K562 (cell line): Measurements from ENCODE around the gene GHRH. TPM values are rescaled to one million over a fixed set of nuclear protein-coding genes. Genes with fewer than 3 reads are reported as not detected.

ENCODE experiments used
- BCLAF1 ChIP-seq, 2 experiments: fragments of 450-650 bp in 1 of 2; IDR thresholded peaks; 2 replicates each; pipeline ENCODE4 v1.6.1; 2011 to 2017; ENCODE audit warnings: low read depth in 2 of 2, antibody characterized with exemption in 1 of 2, borderline replicate concordance in 1 of 2, low read length in 1 of 2, mild to moderate bottlenecking in 1 of 2, mixed read lengths in 1 of 2; ENCODE audit not compliant: control insufficient read depth in 1 of 2
- DACH1 ChIP-seq: fragments of 450-650 bp; IDR thresholded peaks from 2 replicates; pipeline ENCODE4 v1.6.1; 2018; ENCODE audit not compliant: partially characterized antibody
- DMBX1 ChIP-seq: fragments of 250-450 bp; sonication (Bioruptor Pico); IDR thresholded peaks from 2 replicates; pipeline ENCODE4 v1.8.0; 2022; ENCODE audit warnings: inconsistent platforms, mild to moderate bottlenecking, moderate library complexity, borderline replicate concordance
- E2F6 ChIP-seq, 2 experiments: IDR thresholded peaks; 2 replicates each; pipeline ENCODE4 v1.6.1; 2011; ENCODE audit warnings: borderline replicate concordance in 1 of 2, control low read depth in 1 of 2, low read depth in 1 of 2, low read length in 1 of 2, mild to moderate bottlenecking in 1 of 2, mixed read lengths in 1 of 2, moderate library complexity in 1 of 2; ENCODE audit not compliant: insufficient read depth in 1 of 2, insufficient read length in 1 of 2, poor library complexity in 1 of 2, severe bottlenecking in 1 of 2; ENCODE audit errors: extremely low read depth in 1 of 2
- ESRRB ChIP-seq: fragments of 250-450 bp; sonication (Bioruptor Pico); IDR thresholded peaks from 2 replicates; pipeline ENCODE4 v1.5.0; 2020; ENCODE audit warnings: mild to moderate bottlenecking, moderate library complexity, borderline replicate concordance
- ETS1 ChIP-seq: conservative IDR thresholded peaks from 2 replicates; pipeline ENCODE4 v1.6.1; 2011; ENCODE audit warnings: low read depth, mild to moderate bottlenecking, low read length; ENCODE audit not compliant: control insufficient read depth
- HDAC1 ChIP-seq, 2 experiments: fragments of 450-650 bp; IDR thresholded peaks; 2 replicates each; pipeline ENCODE4 v1.6.1; 2016 to 2017; ENCODE audit warnings: inconsistent platforms in 1 of 2, mild to moderate bottlenecking in 1 of 2, moderate library complexity in 1 of 2
- MNT ChIP-seq, 2 experiments: fragments of 450-650 bp; conservative IDR thresholded peaks; 2 replicates each; pipeline ENCODE4 v1.6.1; 2017; ENCODE audit warnings: mild to moderate bottlenecking in 2 of 2, moderate library complexity in 2 of 2
- PURB ChIP-seq: sonication (generic); formaldehyde crosslinking; IDR thresholded peaks from 2 replicates; pipeline ENCODE4 v1.9.0; 2021; ENCODE audit warnings: low read depth, mild to moderate bottlenecking, missing genetic modification reagents
- TCF3 ChIP-seq: sonication (generic); formaldehyde crosslinking; IDR thresholded peaks from 2 replicates; pipeline ENCODE4 v1.4.0; 2020; ENCODE audit warnings: mild to moderate bottlenecking, missing genetic modification reagents
- ZFP36 ChIP-seq: fragments of 150-350 bp; IDR thresholded peaks from 2 replicates; pipeline ENCODE4 v1.6.1; 2018; ENCODE audit warnings: low read length, low read depth; ENCODE audit not compliant: partially characterized antibody
- ZNF717 ChIP-seq: fragments of 250-450 bp; sonication (Bioruptor Pico); IDR thresholded peaks from 2 replicates; pipeline ENCODE4 v1.5.0; 2021
- ZNF740 ChIP-seq, 3 experiments: fragments of 200-800 bp in 1 of 3; sonication (Bioruptor generic) in 1 of 3; sonication (generic) in 1 of 3; formaldehyde crosslinking in 1 of 3; IDR thresholded peaks; 2 replicates each; pipeline versions ENCODE4 v1.6.1 to v1.8.0; 2016 to 2022; ENCODE audit warnings: mild to moderate bottlenecking in 2 of 3, missing compliant biosample characterization in 2 of 3, missing genetic modification characterization in 2 of 3, missing genetic modification reagents in 1 of 3
- polyA plus RNA-seq, 8 experiments: library from polyadenylated mRNA; depleted of rRNA in 4 of 8; stranded (reverse) in 5 of 8; unstranded in 3 of 8; fragments of >200 nt; fragmentation: Nextera tagmentation in 2 of 8; fragmentation: Illumina TruSeq in 1 of 8; extraction: Ambion mirVana in 2 of 8; extraction: Trizol in 1 of 8; gene quantifications; 2 replicates each; pipeline versions ENCODE4 v1.2.1 to v1.2.3, GENCODE V29; 2011 to 2014; ENCODE audit warnings: inconsistent platforms in 1 of 8, missing spikeins in 1 of 8
- total RNA-seq, 7 experiments: library from RNA; depleted of rRNA in 6 of 7; stranded (reverse); fragments of >200 nt in 6 of 7; fragmentation: Illumina TruSeq in 2 of 7; extraction: Trizol in 2 of 7; gene quantifications; 2 replicates each; pipeline versions ENCODE4 v1.2.1 to v1.2.3, GENCODE V29; 2011 to 2021; ENCODE audit warnings: low replicate concordance in 1 of 7

GHRH gene
- total and polyA plus RNA-seq, 9 of the 15 experiments (the other 6 are each of a cell fraction or from before 2014, with no cell fraction given), result not detected

- TF ChIP-seq DACH1, result no peak
- no peak for TF ChIP-seq ESRRB (CRISPR knock-in tag)
- no peak for TF ChIP-seq ZNF717
- 0 out of 4 replicates have a peak, but pooled peaks of 1 of the 2 experiments have one; percentile 32 for TF ChIP-seq HDAC1 (IDR thresholded peaks at IDR 0.05)
- no peak for TF ChIP-seq DMBX1
- TF ChIP-seq TCF3 (CRISPR knock-in tag), result peak; percentile 66
- no peak for TF ChIP-seq E2F6 (IDR thresholded peaks at IDR 0.05; ENCODE audit: borderline replicate concordance in 1 of 2, extremely low read depth in 1 of 2, insufficient read depth in 1 of 2, insufficient read length in 1 of 2, low read depth in 1 of 2, low read length in 1 of 2, poor library complexity in 1 of 2, severe bottlenecking in 1 of 2)
- no peak for TF ChIP-seq ETS1
- TF ChIP-seq MNT (conservative IDR thresholded peaks at IDR 0.05), result no peak
- TF ChIP-seq PURB (CRISPR knock-in tag), result no peak
- TF ChIP-seq BCLAF1 (IDR thresholded peaks at IDR 0.05; ENCODE audit: borderline replicate concordance in 1 of 2, control insufficient read depth in 1 of 2, low read depth in 2 of 2, low read length in 1 of 2), result no peak
- TF ChIP-seq ZFP36, result no peak
- no peak for TF ChIP-seq ZNF740 (CRISPR knock-in tag; IDR thresholded peaks at IDR 0.05)
- no peak for TF ChIP-seq ZNF740 (tag; IDR thresholded peaks at IDR 0.05)
Measured at GRCh38 chr20:37299718-37300528, 38.3 kb upstream of the GHRH start (continued).
